OCI-LY3 (cell line): ENCODE measurements around the gene SRPK2.

ENCODE experiments used
- CTCF ChIP-seq: fragments of 200-600, 300-600 bp; sonication (generic); IDR thresholded peaks from 2 replicates; pipeline ENCODE4 v1.5.1; 2014; ENCODE audit warnings: antibody characterized with exemption, low read length, low read depth
- EZH2phosphoT487 ChIP-seq: fragments of 200-600 bp; shearing (Covaris generic); IDR thresholded peaks from 2 replicates; pipeline ENCODE4 v1.6.1; 2018; ENCODE audit warnings: antibody characterized with exemption, mixed run types, low read depth

- TF ChIP-seq CTCF (no peak), EZH2phosphoT487 (no peak)
These were observed 58.2 kb downstream of the SRPK2 start for GRCh38 chr7:105330526-105330925.
